Trophoblast cell (in vitro differentiated cells and primary cell): ENCODE results near the gene AMBRA1.
A peak's percentile ranks its signal among the peaks of the same experiment; 100 is the strongest.

Experiments used
- DNase-seq, 2 donors: peaks; one replicate each; pipeline ENCODE4 v3.0.0-alpha.2; 2016
- H2AFZ ChIP-seq: 2 replicates; pipeline ENCODE4 v1.6.1; 2013; ENCODE audit warnings: low read length, moderate library complexity, mild to moderate bottlenecking; ENCODE audit not compliant: insufficient read depth, poor library complexity
- H2AK5ac ChIP-seq: 2 replicates; pipeline ENCODE4 v1.6.1; 2013; ENCODE audit warnings: mild to moderate bottlenecking, low read length
- H2BK120ac ChIP-seq: 2 replicates; pipeline ENCODE4 v1.6.1; 2013; ENCODE audit warnings: low read length, mild to moderate bottlenecking, moderate library complexity; ENCODE audit not compliant: insufficient read depth, poor library complexity
- H2BK12ac ChIP-seq: 2 replicates; pipeline ENCODE4 v1.6.1; 2013; ENCODE audit warnings: mild to moderate bottlenecking, low read length, moderate library complexity
- H2BK5ac ChIP-seq: 2 replicates; pipeline ENCODE4 v1.6.1; 2013; ENCODE audit warnings: low read length, low read depth, moderate library complexity, mild to moderate bottlenecking; ENCODE audit not compliant: poor library complexity
- H3K14ac ChIP-seq: 2 replicates; pipeline ENCODE4 v1.6.1; 2013; ENCODE audit warnings: mild to moderate bottlenecking, low read length
- H3K18ac ChIP-seq: 2 replicates; pipeline ENCODE4 v1.6.1; 2013; ENCODE audit warnings: mild to moderate bottlenecking, low read length
- H3K23ac ChIP-seq: 2 replicates; pipeline ENCODE4 v1.6.1; 2013; ENCODE audit warnings: low read length
- H3K27ac ChIP-seq: 2 replicates; pipeline ENCODE4 v1.5.1; 2013; ENCODE audit warnings: low read depth, mild to moderate bottlenecking, inconsistent platforms, low read length, moderate library complexity
- H3K27me3 ChIP-seq: 2 replicates; pipeline ENCODE4 v1.6.1; 2013; ENCODE audit warnings: inconsistent platforms, mild to moderate bottlenecking, low read length, moderate library complexity; ENCODE audit not compliant: insufficient read depth
- H3K36me3 ChIP-seq, 2 experiments: 1 replicate in 1 of 2; 2 replicates in 1 of 2; pipeline ENCODE4 v1.6.1; 2013; ENCODE audit warnings: low read length in 2 of 2, mild to moderate bottlenecking in 2 of 2, moderate library complexity in 1 of 2; ENCODE audit not compliant: insufficient read depth in 2 of 2, control insufficient read depth in 1 of 2
- H3K4ac ChIP-seq: 2 replicates; pipeline ENCODE4 v1.6.1; 2013; ENCODE audit warnings: low read depth, mild to moderate bottlenecking, low read length, moderate library complexity
- H3K4me1 ChIP-seq, 2 experiments: 1 replicate in 1 of 2; 2 replicates in 1 of 2; pipeline ENCODE4 v1.6.1; 2013; ENCODE audit warnings: low read length in 2 of 2, mild to moderate bottlenecking in 2 of 2, moderate library complexity in 1 of 2; ENCODE audit not compliant: insufficient read depth in 2 of 2, control insufficient read depth in 1 of 2
- H3K4me2 ChIP-seq: 2 replicates; pipeline ENCODE4 v1.6.1; 2013; ENCODE audit warnings: inconsistent platforms, mild to moderate bottlenecking, low read length, moderate library complexity
- H3K4me3 ChIP-seq: 2 replicates; pipeline ENCODE4 v1.5.1; 2013; ENCODE audit warnings: mild to moderate bottlenecking, low read depth, low read length, inconsistent platforms
- H3K79me1 ChIP-seq: one replicate; pipeline ENCODE4 v1.6.1; 2013; ENCODE audit warnings: low read length
- H3K79me2 ChIP-seq: 2 replicates; pipeline ENCODE4 v1.6.1; 2013; ENCODE audit warnings: low read length, mild to moderate bottlenecking; ENCODE audit not compliant: control insufficient read depth, insufficient read depth, poor library complexity
- H3K9ac ChIP-seq: 2 replicates; pipeline ENCODE4 v1.6.1; 2013; ENCODE audit warnings: mild to moderate bottlenecking, low read length
- H3K9me3 ChIP-seq: 2 replicates; pipeline ENCODE4 v1.6.1; 2013; ENCODE audit warnings: low read depth, mild to moderate bottlenecking, control low read depth, inconsistent platforms, low read length; ENCODE audit not compliant: insufficient read depth
- H4K12ac ChIP-seq: 2 replicates; pipeline ENCODE4 v1.6.1; 2013; ENCODE audit warnings: low read depth, mild to moderate bottlenecking, low read length, moderate library complexity
- H4K8ac ChIP-seq: 2 replicates; pipeline ENCODE4 v1.6.1; 2013; ENCODE audit warnings: low read depth, mild to moderate bottlenecking, low read length, moderate library complexity
- H4K91ac ChIP-seq: one replicate; pipeline ENCODE4 v1.6.1; 2013; ENCODE audit warnings: low read depth, mild to moderate bottlenecking, low read length, moderate library complexity
- WGBS: extraction: QIAGEN DNeasy Blood & Tissue Kit; methylation state at CpG from one replicate; pipeline ENCODE4 v1.1.7; 2013; ENCODE audit warnings: missing lambda C conversion rate; ENCODE audit not compliant: insufficient read length, insufficient coverage; ENCODE audit errors: extremely low coverage; 5-methylcytosine and 5-hydroxymethylcytosine counted together

Gene AMBRA1

GRCh38 chr11:46604796-46605195 lies 11.0 kb upstream of the AMBRA1 start:
- H3K79me2 ChIP-seq, result no peaks in the 10 kb centered on the region
- no peak overlapping the region for H2AFZ ChIP-seq
- no peak overlapping the region for H4K91ac ChIP-seq
- no peak overlapping the region for H2BK12ac ChIP-seq
- no peak overlapping the region for H3K9ac ChIP-seq
- no peak overlapping the region for H3K18ac ChIP-seq
- no peaks in the 10 kb centered on the region for H3K79me1 ChIP-seq
- H3K14ac ChIP-seq, result no peak overlapping the region
- no peak overlapping the region for H2BK120ac ChIP-seq
- no peak overlapping the region for H2BK5ac ChIP-seq
- no peak overlapping the region for H2AK5ac ChIP-seq
- no peaks in the 10 kb centered on the region for H3K4me1 ChIP-seq
- DNase-seq, result no peak
- H3K36me3 ChIP-seq, result peaks cover 0 to 3% of the 10 kb centered on the region in 2 experiments
- H4K8ac ChIP-seq, result no peak overlapping the region
- H3K27ac ChIP-seq, result no peak overlapping the region
- H3K27me3 ChIP-seq, result no peaks in the 10 kb centered on the region
- no peak overlapping the region for H3K4me2 ChIP-seq
- no CpG with 5 or more reads among the region's 1 CpG for WGBS
- no peak overlapping the region for H3K23ac ChIP-seq
- H3K4ac ChIP-seq, result no peak overlapping the region
- no peaks in the 10 kb centered on the region for H3K9me3 ChIP-seq
- no peak overlapping the region for H4K12ac ChIP-seq
- no peak overlapping the region for H3K4me3 ChIP-seq

- Histone ChIP-seq H3K27me3 (no peaks in the 10 kb centered on the region), H3K23ac (no peak overlapping the region), H3K79me1 (no peaks in the 10 kb centered on the region), H2BK120ac (no peak overlapping the region), H2AFZ (no peak overlapping the region), H3K9ac (peak overlapping the region; percentile 34), H2BK12ac (no peak overlapping the region), H3K79me2 (no peaks in the 10 kb centered on the region), H4K91ac (no peak overlapping the region), H3K4me2 (no peak overlapping the region), H4K12ac (no peak overlapping the region), H3K18ac (no peak overlapping the region), H3K9me3 (no peaks in the 10 kb centered on the region), H3K36me3 (no peaks in the 10 kb centered on the region), H3K4ac (no peak overlapping the region), H3K4me1 (no peaks in the 10 kb centered on the region), H2AK5ac (no peak overlapping the region), H3K4me3 (no peak overlapping the region), H2BK5ac (no peak overlapping the region), H3K14ac (no peak overlapping the region), H4K8ac (no peak overlapping the region), H3K27ac (no peak overlapping the region)
- no peak for DNase-seq
- WGBS, result no CpG with 5 or more reads among the region's 15 CpGs
Observed at GRCh38 chr11:46603704-46604308, 10.0 kb upstream of the AMBRA1 start.

GRCh38 chr11:46601129-46601528 lies 7.3 kb upstream of the AMBRA1 start:
- H4K91ac ChIP-seq, result no peak overlapping the region
- H3K9ac ChIP-seq, result no peak overlapping the region
- no CpG with 5 or more reads among the region's 1 CpG for whole genome bisulfite sequencing
- no peaks in the 10 kb centered on the region for H3K9me3 ChIP-seq
- H3K14ac ChIP-seq, result no peak overlapping the region
- no peak overlapping the region for H4K8ac ChIP-seq
- H3K27me3 ChIP-seq, result no peaks in the 10 kb centered on the region
- no peak overlapping the region for H3K4ac ChIP-seq
- no peak overlapping the region for H4K12ac ChIP-seq
- no peak overlapping the region for H2AFZ ChIP-seq
- no peak for DNase-seq
- no peaks in the 10 kb centered on the region for H3K79me1 ChIP-seq
- no peak overlapping the region for H2BK120ac ChIP-seq
- H3K4me3 ChIP-seq, result no peak overlapping the region
- H3K4me1 ChIP-seq, result no peaks in the 10 kb centered on the region
- no peak overlapping the region for H3K23ac ChIP-seq
- no peak overlapping the region for H3K27ac ChIP-seq
- no peaks in the 10 kb centered on the region for H3K79me2 ChIP-seq
- no peaks in the 10 kb centered on the region for H3K36me3 ChIP-seq
- H2AK5ac ChIP-seq, result no peak overlapping the region
- no peak overlapping the region for H2BK5ac ChIP-seq
- no peak overlapping the region for H3K4me2 ChIP-seq
- no peak overlapping the region for H3K18ac ChIP-seq
- H2BK12ac ChIP-seq, result no peak overlapping the region

GRCh38 chr11:46600194-46600960 lies 6.6 kb upstream of the AMBRA1 start:
- H4K12ac ChIP-seq, result no peak overlapping the region
- H3K4me1 ChIP-seq, result no peaks in the 10 kb centered on the region
- H3K36me3 ChIP-seq, result no peaks in the 10 kb centered on the region
- no peak overlapping the region for H2BK12ac ChIP-seq
- DNase-seq, result no peak
- H3K79me1 ChIP-seq, result no peaks in the 10 kb centered on the region
- no peak overlapping the region for H3K4ac ChIP-seq
- H3K79me2 ChIP-seq, result no peaks in the 10 kb centered on the region
- no peak overlapping the region for H3K4me2 ChIP-seq
- no peaks in the 10 kb centered on the region for H3K9me3 ChIP-seq
- H3K27ac ChIP-seq, result no peak overlapping the region
- H3K18ac ChIP-seq, result no peak overlapping the region
- no peak overlapping the region for H2BK120ac ChIP-seq
- no peak overlapping the region for H2AK5ac ChIP-seq
- H3K14ac ChIP-seq, result no peak overlapping the region
- no peak overlapping the region for H2BK5ac ChIP-seq
- no peak overlapping the region for H3K4me3 ChIP-seq
- no peak overlapping the region for H2AFZ ChIP-seq
- H4K8ac ChIP-seq, result no peak overlapping the region
- WGBS, result no CpG with 5 or more reads among the region's 3 CpGs
- H3K9ac ChIP-seq, result no peak overlapping the region
- H4K91ac ChIP-seq, result no peak overlapping the region
- no peaks in the 10 kb centered on the region for H3K27me3 ChIP-seq
- H3K23ac ChIP-seq, result no peak overlapping the region
